Osteoblast (primary cell): Measurements from ENCODE around the gene ATRIP. TPM values are rescaled to one million over a fixed set of nuclear protein-coding genes. Genes with fewer than 3 reads are reported as not detected.

Experiments used
- DNase-seq: peaks from one replicate; pipeline ENCODE4 v3.0.0; 2011; ENCODE audit warnings: low spot score, mixed read lengths; ENCODE audit not compliant: insufficient read length; ENCODE audit errors: missing footprints
- H2AFZ ChIP-seq: 2 replicates; pipeline ENCODE4 v1.6.0; 2011; ENCODE audit warnings: mild to moderate bottlenecking, low read length
- H3K27ac ChIP-seq: 2 replicates; pipeline ENCODE4 v1.5.1; 2011; ENCODE audit warnings: mild to moderate bottlenecking, low read depth, low read length, moderate library complexity
- H3K27me3 ChIP-seq: 2 replicates; pipeline ENCODE4 v1.6.0; 2012; ENCODE audit warnings: mild to moderate bottlenecking, control low read depth, inconsistent platforms, low read length, moderate library complexity; ENCODE audit not compliant: insufficient read depth
- H3K36me3 ChIP-seq: 2 replicates; pipeline ENCODE4 v1.5.1; 2011; ENCODE audit warnings: mild to moderate bottlenecking, low read length, control low read depth, moderate library complexity; ENCODE audit not compliant: insufficient read depth
- H3K4me1 ChIP-seq: 2 replicates; pipeline ENCODE4 v1.5.1; 2011; ENCODE audit warnings: mild to moderate bottlenecking, low read length, control low read depth, moderate library complexity; ENCODE audit not compliant: insufficient read depth
- H3K4me2 ChIP-seq: 2 replicates; pipeline ENCODE4 v1.6.0; 2011; ENCODE audit warnings: mild to moderate bottlenecking, low read length; ENCODE audit not compliant: insufficient read depth
- H3K4me3 ChIP-seq: fragments of 200-600 bp; sonication (generic); 3 replicates; pipeline ENCODE4 v1.5.1; 2012; ENCODE audit warnings: mild to moderate bottlenecking, low read length, inconsistent platforms; ENCODE audit not compliant: insufficient read depth
- H3K79me2 ChIP-seq: 2 replicates; pipeline ENCODE4 v1.6.0; 2012; ENCODE audit warnings: mild to moderate bottlenecking, low read length, control low read depth, inconsistent platforms; ENCODE audit not compliant: insufficient read depth
- H3K9me3 ChIP-seq: 2 replicates; pipeline ENCODE4 v1.5.1; 2011; ENCODE audit warnings: low read depth, low read length, control low read depth
- H4K20me1 ChIP-seq: 2 replicates; pipeline ENCODE4 v1.6.0; 2012; ENCODE audit warnings: mild to moderate bottlenecking, low read length, control low read depth; ENCODE audit not compliant: insufficient read depth
- CTCF ChIP-seq: IDR thresholded peaks from 2 replicates; pipeline ENCODE4 v1.5.1; 2011; ENCODE audit warnings: mild to moderate bottlenecking, low read depth, low read length, moderate library complexity; ENCODE audit errors: extremely low read depth
- total RNA-seq: library from RNA; depleted of rRNA; stranded (reverse); fragments of >200 nt; gene quantifications from 2 replicates; pipeline ENCODE4 v1.2.3, GENCODE V29; 2012

Gene ATRIP
- total RNA-seq, 1 donor = 5.1 TPM

GRCh38 chr3:48405343-48405881, 41.1 kb upstream of the ATRIP start:
- peak; percentile 45 for DNase-seq
- no peak overlapping the region for H3K4me2 ChIP-seq
- no peaks in the 10 kb centered on the region for H3K79me2 ChIP-seq
- peaks cover 11% of the 10 kb centered on the region for H3K4me1 ChIP-seq
- H3K9me3 ChIP-seq = no peaks in the 10 kb centered on the region
- no peaks in the 10 kb centered on the region for H3K27me3 ChIP-seq
- no peaks in the 10 kb centered on the region for H4K20me1 ChIP-seq
- no peak overlapping the region for H2AFZ ChIP-seq
- H3K36me3 ChIP-seq = no peaks in the 10 kb centered on the region
- no peak overlapping the region for H3K4me3 ChIP-seq
- no peak for TF ChIP-seq CTCF
- no peak overlapping the region for H3K27ac ChIP-seq

GRCh38 chr3:48405971-48406370, 40.6 kb upstream of the ATRIP start:
- peak; percentile 79 for DNase-seq
- H3K79me2 ChIP-seq = no peaks in the 10 kb centered on the region
- no peaks in the 10 kb centered on the region for H3K27me3 ChIP-seq
- no peaks in the 10 kb centered on the region for H3K36me3 ChIP-seq
- H3K4me3 ChIP-seq = no peak overlapping the region
- no peak overlapping the region for H2AFZ ChIP-seq
- H3K27ac ChIP-seq = no peak overlapping the region
- TF ChIP-seq CTCF = no peak
- no peaks in the 10 kb centered on the region for H4K20me1 ChIP-seq
- H3K4me2 ChIP-seq = no peak overlapping the region
- peaks cover 11% of the 10 kb centered on the region for H3K4me1 ChIP-seq
- no peaks in the 10 kb centered on the region for H3K9me3 ChIP-seq

- H3K4me1 ChIP-seq = peaks cover 7% of the 10 kb centered on the region
- no peaks in the 10 kb centered on the region for H3K27me3 ChIP-seq
- H3K4me2 ChIP-seq = no peak overlapping the region
- no peaks in the 10 kb centered on the region for H4K20me1 ChIP-seq
- no peak overlapping the region for H3K27ac ChIP-seq
- H3K79me2 ChIP-seq = no peaks in the 10 kb centered on the region
- DNase-seq = peak; percentile 61
- no peaks in the 10 kb centered on the region for H3K9me3 ChIP-seq
- no peaks in the 10 kb centered on the region for H3K36me3 ChIP-seq
- no peak overlapping the region for H2AFZ ChIP-seq
- no peak overlapping the region for H3K4me3 ChIP-seq
- TF ChIP-seq CTCF = no peak
These were observed 39.8 kb upstream of the ATRIP start for GRCh38 chr3:48406443-48407431.

- no peak overlapping the region for H3K4me3 ChIP-seq
- H3K27ac ChIP-seq = no peak overlapping the region
- no peak overlapping the region for H3K4me2 ChIP-seq
- no peak for TF ChIP-seq CTCF
- H3K27me3 ChIP-seq = no peaks in the 10 kb centered on the region
- H3K36me3 ChIP-seq = no peaks in the 10 kb centered on the region
- H3K79me2 ChIP-seq = no peaks in the 10 kb centered on the region
- H3K4me1 ChIP-seq = peaks cover under 1% of the 10 kb centered on the region
- H2AFZ ChIP-seq = no peak overlapping the region
- H3K9me3 ChIP-seq = no peaks in the 10 kb centered on the region
- no peaks in the 10 kb centered on the region for H4K20me1 ChIP-seq
- DNase-seq = peak; percentile 72
These were observed 38.9 kb upstream of the ATRIP start for GRCh38 chr3:48407542-48408099.
